ENCODE data around the gene SORCS2. TPM values are rescaled to one million over a fixed set of nuclear protein-coding genes. Genes with fewer than 3 reads are reported as not detected.

Gene SORCS2
- total RNA-seq, 4 donors from 2014 or later = 0.26 to 17.1 (median 2.9) TPM

DNA sequence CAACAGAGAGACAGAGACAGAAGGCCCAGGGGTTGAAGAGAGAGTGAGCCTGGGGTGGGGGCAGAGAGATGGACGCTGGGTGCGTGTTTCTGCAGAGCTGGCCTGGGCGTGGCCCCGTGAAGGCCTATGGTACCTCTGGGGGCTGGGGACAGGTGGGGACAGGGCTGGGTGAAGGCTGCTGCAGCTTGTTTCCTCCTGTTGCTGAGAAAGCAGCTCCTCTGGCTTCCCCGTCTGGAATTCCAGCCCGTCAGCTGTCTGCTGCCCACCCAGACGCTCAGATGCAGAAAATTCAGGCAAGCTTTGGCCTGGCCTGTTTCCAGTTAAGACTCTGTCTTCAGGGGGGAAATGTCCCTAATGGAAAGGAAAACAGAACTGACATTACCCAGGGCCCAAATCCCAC is 319.2 kb downstream of the SORCS2 start:
- no peak for TF ChIP-seq POLR2A (IDR thresholded peaks at IDR 0.05)
- TF ChIP-seq, protein P1, sequence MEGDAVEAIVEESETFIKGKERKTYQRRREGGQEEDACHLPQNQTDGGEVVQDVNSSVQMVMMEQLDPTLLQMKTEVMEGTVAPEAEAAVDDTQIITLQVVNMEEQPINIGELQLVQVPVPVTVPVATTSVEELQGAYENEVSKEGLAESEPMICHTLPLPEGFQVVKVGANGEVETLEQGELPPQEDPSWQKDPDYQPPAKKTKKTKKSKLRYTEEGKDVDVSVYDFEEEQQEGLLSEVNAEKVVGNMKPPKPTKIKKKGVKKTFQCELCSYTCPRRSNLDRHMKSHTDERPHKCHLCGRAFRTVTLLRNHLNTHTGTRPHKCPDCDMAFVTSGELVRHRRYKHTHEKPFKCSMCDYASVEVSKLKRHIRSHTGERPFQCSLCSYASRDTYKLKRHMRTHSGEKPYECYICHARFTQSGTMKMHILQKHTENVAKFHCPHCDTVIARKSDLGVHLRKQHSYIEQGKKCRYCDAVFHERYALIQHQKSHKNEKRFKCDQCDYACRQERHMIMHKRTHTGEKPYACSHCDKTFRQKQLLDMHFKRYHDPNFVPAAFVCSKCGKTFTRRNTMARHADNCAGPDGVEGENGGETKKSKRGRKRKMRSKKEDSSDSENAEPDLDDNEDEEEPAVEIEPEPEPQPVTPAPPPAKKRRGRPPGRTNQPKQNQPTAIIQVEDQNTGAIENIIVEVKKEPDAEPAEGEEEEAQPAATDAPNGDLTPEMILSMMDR (IDR thresholded peaks at IDR 0.05) = no peak
- H3K4me3 ChIP-seq = no peak overlapping the region
- intact Hi-C loops (cut with DNase I; ENCODE audit: low total_unique reads) = no loop called here
- no peak overlapping the region for H3K27ac ChIP-seq
- no peaks in the 10 kb centered on the region for H3K27me3 ChIP-seq
- H3K9me3 ChIP-seq = no peaks in the 10 kb centered on the region
- H3K36me3 ChIP-seq = no peaks in the 10 kb centered on the region
- DNase-seq = no peak
- no peaks in the 10 kb centered on the region for H3K4me1 ChIP-seq

DNA sequence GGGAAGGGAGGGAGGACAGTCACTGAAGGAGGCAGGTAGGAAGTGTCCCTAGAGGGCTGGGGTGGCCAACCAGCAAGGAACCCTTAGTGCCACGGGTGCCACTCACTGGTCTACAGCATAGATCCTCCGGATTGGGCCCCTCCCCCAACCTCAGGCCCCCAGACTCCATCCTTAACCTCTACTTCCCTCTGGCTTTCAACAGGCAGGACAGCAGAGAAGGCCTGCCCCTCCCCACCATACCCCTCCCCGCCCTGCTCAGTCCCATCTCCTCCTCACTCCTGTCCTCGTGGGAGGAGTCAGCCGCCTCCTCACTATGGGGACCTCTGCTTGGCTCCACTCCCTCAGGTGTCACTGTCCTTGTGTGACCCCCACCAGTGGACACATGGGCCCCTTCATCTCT is 320.1 kb downstream of the SORCS2 start:
- H3K9me3 ChIP-seq = no peaks in the 10 kb centered on the region
- H3K27ac ChIP-seq = no peak overlapping the region
- intact Hi-C loops (cut with DNase I; ENCODE audit: low total_unique reads) = no loop called here
- no peaks in the 10 kb centered on the region for H3K4me1 ChIP-seq
- no peaks in the 10 kb centered on the region for H3K36me3 ChIP-seq
- no peak overlapping the region for H3K4me3 ChIP-seq
- no peak for DNase-seq
- TF ChIP-seq, protein P1 (IDR thresholded peaks at IDR 0.05) = no peak
- TF ChIP-seq POLR2A (IDR thresholded peaks at IDR 0.05) = no peak
- H3K27me3 ChIP-seq = no peaks in the 10 kb centered on the region

DNA sequence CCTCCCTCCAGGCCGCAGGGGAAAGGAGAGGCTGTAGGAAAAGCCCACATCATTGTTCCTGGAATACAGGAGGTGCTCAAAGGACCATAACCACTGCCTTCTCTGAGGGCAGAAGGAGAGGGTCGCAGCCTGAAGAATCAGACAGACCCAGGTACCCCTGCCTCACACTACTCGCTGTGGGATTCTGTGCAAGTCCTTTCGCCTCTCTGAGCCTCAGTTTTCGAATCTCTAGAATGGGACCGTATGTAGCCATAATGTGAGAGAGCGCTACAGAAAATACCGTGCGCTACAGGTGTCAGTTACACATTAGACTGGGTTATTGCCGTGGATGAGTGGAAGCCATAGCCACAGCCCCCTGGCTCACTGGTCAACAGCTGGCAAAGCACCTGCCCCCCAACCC is 320.6 kb downstream of the SORCS2 start:
- no peak for DNase-seq
- Histone ChIP-seq H3K27me3 (no peaks in the 10 kb centered on the region), H3K4me1 (no peaks in the 10 kb centered on the region), H3K36me3 (no peaks in the 10 kb centered on the region), H3K27ac (no peak overlapping the region), H3K4me3 (no peak overlapping the region), H3K9me3 (no peaks in the 10 kb centered on the region)
- intact Hi-C loops (cut with DNase I; ENCODE audit: low total_unique reads) = no loop called here
- TF ChIP-seq POLR2A (IDR thresholded peaks at IDR 0.05) = no peak
- TF ChIP-seq, protein P1 (IDR thresholded peaks at IDR 0.05) = no peak

DNA sequence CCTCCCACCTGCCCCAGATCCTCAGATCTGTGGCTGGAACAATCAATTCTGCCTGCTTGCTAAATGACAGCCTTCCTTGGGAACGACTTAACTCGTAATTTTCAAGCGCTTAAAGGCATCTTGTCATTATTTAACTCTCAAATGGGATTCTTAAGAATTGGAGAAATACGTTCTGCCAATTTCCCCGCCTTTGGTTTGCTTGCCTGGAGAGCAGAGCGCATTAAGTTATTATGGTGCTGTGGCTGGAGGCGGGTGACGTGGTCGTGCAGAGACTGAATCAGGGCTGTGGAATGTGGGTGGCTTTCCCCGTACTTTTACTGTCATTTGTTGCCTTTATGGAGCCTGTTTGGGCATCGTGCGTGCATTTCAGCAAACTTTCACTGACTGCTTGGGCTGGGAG is 321.3 kb downstream of the SORCS2 start:
- Histone ChIP-seq H3K27me3 (no peaks in the 10 kb centered on the region), H3K36me3 (no peaks in the 10 kb centered on the region), H3K9me3 (no peaks in the 10 kb centered on the region), H3K4me1 (no peaks in the 10 kb centered on the region), H3K27ac (no peak overlapping the region), H3K4me3 (no peak overlapping the region)
- TF ChIP-seq POLR2A (IDR thresholded peaks at IDR 0.05) = no peak
- TF ChIP-seq, protein P1 (IDR thresholded peaks at IDR 0.05) = no peak
- no peak for DNase-seq
- intact Hi-C loops (cut with DNase I; ENCODE audit: low total_unique reads) = no loop called here

DNA sequence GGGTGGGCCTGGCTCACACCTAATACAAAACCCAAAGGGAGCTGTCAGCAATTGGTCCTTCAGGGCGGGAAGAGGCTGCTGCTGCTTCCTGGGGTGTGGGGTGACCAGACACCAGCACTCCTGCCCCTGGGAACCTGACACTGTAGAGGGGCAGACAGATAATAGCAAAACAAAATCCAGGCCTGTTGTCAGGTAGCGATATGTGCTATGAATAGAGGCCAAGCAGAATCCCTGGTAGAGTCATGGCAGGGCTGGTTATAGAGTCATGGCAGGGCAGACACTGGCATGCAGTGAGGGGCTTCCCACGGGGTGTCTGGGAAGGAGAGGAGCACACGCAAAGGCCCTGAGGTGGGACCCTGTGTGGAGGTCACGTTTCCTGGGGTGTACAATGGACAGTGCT is 321.9 kb downstream of the SORCS2 start:
- no peaks in the 10 kb centered on the region for H3K27me3 ChIP-seq
- intact Hi-C loops (cut with DNase I; ENCODE audit: low total_unique reads) = no loop called here
- no peaks in the 10 kb centered on the region for H3K9me3 ChIP-seq
- H3K27ac ChIP-seq = no peak overlapping the region
- no peaks in the 10 kb centered on the region for H3K36me3 ChIP-seq
- TF ChIP-seq POLR2A (IDR thresholded peaks at IDR 0.05) = no peak
- TF ChIP-seq, protein P1 (IDR thresholded peaks at IDR 0.05) = no peak
- DNase-seq = no peak
- H3K4me3 ChIP-seq = no peak overlapping the region
- no peaks in the 10 kb centered on the region for H3K4me1 ChIP-seq

All from uterus (tissue), 4 donors.